ENCODE results near the gene FOXD4L3. TPM values are rescaled to one million over a fixed set of nuclear protein-coding genes. Genes with fewer than 3 reads are reported as not detected.
"Not testable (repeated sequence)": the region's sequence is repeated elsewhere in the genome, so short reads cannot be mapped to it uniquely, and the experiment has no call there.

Gene FOXD4L3
- not detected for total RNA-seq

DNA sequence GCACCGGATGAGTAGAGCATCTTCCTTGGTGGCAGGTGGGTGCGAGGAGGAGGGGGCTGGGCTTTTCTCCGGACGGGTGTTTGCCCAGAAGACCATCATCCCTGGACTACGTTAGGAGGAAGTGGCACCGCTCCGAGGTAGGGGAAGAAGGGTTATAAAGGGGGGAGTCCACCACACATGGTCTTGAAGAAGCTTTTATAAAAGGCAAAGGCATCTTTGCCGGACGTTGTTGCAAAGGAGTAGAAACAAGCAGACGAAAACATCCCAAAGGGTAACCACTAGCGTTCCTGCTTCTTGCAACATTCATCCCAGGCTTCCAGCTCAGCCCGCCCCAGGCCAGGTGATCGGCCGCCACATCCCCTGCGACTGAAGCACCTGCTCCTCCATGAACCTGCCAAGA, at the start of gene FOXD4L3:
TSS of gene FOXD4L3 (plus strand) at position 301 of the 400 bp plus-strand sequence. CDS start at position 386, 85 bp downstream.
- ATAC-seq, result not testable (repeated sequence)

DNA sequence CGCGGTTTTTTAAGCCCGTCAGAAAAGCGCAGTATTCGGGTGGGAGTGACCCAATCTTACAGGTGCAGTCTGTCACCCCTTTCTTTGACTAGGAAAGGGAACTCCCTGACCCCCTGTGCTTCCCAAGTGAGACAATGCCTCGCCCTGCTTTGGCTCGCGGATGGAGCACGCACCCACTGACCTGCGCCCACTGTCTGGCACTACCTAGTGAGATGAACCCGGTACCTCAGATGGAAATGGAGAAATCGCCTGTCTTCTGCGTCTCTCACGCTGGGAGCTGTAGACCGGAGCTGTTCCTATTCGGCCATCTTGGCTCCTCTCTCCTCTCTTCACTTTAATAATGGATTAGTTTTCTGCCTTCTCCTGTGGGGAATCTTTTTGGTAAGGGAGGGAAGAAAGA, 21.6 kb upstream of the FOXD4L3 start:
- ATAC-seq, result not testable (repeated sequence)

DNA sequence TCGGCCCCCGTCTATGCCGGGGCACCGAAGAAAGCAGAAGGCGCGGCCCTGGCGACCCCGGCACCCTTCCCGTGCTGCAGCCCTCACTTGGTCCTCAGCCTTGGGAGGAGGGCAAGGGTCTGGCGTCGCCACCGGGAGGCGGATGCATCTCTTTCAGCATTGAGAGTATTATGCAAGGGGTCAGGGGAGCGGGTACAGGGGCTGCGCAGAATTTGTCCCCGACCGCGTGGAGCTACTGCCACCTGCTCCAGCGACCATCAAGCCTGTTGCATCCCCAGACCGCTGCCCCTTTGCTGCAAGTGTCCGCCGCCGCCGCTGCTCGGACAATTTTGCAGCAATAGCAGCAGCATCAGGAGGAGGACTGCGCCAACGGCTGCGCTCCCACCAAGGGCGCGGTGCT, 1.1 kb downstream of the FOXD4L3 start:
- ATAC-seq, result not testable (repeated sequence)

DNA sequence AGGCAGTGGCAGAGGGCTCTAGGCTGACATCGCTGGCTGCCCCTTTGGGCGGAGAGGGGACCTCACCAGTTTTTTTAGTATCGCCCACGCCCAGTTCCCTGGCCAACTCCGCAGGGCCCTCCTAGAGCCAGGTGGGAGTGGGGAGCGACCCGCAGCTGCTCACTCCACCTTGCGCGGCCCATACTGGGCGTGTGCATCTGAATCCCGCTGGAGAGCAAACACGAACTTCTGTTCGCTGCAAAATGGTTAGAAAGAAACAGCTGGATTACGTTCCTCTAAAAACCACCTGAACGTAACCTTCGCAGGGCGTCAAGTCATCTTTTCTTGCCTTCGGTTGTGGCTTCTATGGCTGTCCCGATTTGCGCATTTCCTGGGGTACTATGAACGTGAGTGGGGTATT, 1.5 kb downstream of the FOXD4L3 start:
- not testable (repeated sequence) for ATAC-seq

DNA sequence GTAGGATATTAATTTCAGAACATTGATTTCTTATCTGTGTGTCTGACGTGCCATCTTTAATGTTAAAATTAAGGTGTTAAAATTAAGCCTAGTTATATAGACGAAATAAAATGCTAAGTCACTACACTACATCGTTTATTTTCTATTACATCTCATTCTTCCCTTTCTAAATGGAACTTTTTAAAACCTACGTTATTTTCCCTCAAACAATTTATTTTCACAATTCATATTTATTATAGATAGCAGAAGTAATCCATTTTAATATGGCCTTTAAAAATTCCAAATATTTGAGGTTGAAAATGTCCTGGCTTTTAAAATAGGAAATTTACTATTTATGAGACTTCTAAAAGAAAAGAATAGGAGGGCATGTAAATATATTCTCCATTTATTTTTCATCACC, 2.1 kb downstream of the FOXD4L3 start:
- not testable (repeated sequence) for ATAC-seq

DNA sequence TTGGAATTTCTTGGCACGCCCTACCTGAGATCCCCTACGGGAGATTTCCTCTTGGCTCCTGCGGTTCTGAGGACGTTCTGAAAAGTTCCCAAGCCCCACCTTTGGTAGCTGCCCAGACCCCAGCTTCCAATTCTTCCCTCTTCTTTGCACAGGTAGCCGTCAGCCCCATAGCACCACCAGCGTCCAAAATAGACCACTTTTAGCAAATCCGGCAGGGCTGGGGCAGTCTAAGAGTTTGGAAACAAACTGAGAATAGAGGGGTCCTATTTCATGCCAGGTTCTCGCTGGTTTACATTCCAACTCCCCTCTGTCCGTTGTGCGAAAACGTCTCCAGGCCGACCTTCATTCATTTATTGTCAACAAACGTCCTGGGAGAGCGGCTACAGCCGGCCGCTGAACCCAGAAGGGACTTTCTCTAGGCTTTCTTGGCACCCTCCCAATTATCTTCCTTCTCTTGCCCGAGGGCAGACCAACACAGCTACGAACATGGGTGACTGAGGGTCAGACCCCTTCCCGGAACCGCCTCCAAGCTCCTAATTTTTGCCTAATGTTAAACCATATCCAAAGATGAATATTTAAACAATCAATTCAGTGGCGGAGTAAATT, 3.1 kb downstream of the FOXD4L3 start:
- ATAC-seq, result not testable (repeated sequence)

DNA sequence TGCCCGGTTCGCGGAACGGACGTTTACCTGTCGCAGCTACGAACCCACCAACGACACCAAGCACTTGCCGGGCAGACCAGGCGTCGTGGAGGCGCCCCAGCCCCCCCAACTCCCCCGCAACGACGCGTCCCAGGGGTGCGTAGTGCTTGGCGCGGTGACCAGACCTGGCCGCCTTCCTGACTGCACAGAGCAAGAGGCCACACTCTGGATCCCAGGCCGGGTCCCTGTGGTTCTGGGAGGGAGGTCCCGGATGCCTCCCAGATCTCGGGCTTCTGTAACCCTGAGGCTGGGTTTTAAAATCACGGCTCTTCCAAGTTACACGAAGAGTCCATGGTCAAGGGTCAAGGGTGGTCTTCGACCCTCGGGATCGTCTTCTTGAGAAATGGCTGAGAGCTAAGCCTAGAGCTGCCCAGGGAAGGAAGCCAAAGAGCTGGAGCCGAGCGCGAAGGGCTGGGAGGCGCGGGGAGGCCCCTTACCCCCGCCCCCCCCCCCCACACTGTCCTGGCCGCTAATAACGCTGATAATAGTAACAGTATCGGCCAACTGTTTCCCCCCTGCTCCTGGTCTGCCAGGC, 3.8 kb downstream of the FOXD4L3 start:
- peak; percentile 36 for ATAC-seq

DNA sequence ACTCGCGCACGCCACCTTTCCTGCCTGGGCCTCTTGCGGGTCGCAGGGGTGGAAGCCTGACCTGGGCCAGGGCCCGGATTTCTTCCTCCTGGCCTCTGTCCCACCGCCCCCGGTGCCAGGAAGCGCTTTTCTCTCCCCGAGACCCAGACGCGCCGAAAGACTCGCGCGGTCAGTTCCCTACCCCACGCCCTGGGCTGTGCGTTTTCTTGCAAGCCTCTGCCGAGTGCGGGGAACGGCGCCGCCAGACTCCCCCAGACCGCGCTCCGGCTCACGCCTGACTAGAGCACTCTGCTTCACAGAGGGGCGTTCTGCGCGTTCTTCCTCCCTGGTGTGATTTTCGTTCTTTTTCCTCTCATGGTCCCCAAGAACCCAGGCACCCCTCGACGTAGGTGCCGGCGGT, 4.5 kb downstream of the FOXD4L3 start:
- ATAC-seq, result peak; percentile 50

DNA sequence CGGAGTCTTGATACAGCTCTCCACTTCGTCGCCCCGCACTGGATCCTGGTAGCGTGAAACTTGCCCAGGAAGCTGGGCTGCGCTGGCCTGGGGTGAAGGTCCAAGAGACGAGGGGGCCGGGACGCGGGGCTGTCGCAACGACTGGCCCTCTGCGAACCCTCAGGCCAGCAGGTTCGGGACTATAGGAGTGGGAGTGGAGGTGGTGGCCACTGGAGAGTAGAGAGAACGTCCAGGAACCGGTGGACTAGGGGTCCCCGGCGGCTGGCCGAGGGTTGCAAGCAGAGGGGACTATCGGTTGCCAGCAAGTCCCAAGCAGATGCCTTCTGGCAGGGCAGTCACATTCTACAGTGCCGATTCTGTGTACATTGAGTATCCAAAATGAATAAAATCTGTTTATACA, 5.0 kb downstream of the FOXD4L3 start:
- ATAC-seq, result peak; percentile 40

DNA sequence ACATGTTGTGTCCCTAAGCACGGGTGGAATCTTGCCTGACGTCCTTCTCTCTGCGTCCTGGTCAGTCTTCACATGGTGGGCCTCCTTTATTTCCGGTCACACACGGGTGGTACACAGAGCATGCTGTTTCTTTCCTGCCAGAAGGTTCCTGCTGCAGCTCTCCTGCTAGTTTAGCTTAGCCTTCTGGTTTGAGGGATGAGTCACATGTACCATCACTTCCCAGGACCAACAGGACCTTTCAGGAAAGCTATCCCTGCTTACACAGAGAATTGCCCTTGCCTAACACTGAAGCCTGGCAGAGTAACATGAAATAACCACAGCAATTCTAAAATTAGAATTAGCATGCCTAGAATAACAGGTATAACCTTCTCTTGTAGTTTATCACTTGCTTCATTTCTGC, 8.5 kb downstream of the FOXD4L3 start:
- ATAC-seq, result not testable (repeated sequence)

DNA sequence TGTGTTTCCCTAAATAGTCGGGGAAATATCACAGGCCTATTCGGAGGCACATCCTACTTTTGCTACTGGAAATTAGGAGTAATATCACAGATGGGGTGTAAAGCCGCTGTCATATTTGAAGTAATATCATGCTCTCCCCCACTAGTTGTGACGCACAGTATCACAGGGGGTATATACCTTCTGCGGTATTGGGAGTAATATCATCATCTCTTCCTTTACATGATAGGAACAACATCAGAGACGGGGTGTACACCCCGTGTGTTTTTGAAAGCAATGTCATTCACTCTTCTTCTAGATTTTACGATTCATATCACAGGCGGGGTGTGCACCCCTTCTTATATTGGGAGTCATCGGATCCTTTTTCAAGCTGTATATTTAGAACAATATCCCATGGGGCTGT, 15.5 kb downstream of the FOXD4L3 start:
- ATAC-seq, result not testable (repeated sequence)

DNA sequence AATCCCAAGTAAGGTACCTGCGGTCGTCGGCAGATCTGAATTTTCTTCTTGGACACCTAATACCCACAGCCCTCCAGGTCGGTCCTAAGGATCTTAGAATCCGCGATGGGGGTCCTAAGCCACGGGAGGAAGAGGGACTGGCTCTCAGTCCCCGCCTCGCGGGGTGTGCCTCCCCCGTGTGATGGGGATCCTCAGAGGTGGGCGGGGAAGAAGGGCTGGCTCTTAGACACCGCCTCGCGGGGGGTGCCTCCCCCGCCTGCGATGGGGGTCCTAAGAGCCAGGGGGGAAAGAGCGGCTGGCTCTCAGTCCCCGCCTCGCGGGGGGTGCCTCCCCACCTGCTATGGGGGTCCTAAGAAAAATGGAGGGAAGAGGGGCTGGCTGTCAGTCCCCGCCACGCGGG, 21.1 kb downstream of the FOXD4L3 start:
- not testable (repeated sequence) for ATAC-seq

DNA sequence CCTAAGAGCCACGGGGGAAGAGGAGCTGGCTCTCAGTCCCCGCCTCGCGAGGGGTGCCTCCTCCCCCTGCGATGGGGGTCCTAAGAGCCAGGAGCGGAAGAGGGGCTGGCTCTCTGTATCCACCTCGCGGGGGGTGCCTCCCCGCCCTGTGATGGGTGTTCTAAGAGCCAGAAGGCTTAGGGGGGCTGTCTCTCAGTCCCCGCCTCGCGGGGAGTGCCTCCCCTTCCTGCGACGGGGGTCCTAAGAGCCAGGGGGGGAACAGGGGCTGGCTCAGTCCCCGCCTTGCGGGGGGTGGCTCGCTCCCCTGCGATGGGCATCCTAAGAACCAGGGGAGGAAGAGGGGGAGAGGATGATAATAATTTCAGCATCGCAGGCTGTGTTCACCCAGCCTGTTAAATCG, 21.9 kb downstream of the FOXD4L3 start:
- ATAC-seq, result not testable (repeated sequence)

DNA sequence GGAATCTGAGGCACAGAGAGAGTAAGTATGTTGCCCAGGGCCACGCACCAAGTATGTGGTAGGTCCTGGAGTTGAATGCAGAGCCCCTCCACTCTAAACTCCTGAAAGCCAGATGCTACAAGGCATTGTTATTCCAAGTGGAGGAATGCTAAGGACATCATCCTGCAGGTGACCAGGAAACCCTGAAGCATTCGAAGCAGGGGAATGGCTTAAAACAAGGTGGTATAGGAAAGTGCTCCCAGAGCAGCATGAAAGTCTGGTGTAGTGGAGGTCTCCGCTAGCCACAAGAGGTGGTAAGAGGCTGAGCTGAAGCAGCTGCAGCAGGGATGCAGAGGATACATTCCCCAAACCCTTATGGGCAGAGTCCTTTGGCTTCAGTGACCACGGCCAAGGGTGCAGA, 26.4 kb downstream of the FOXD4L3 start:
- ATAC-seq, result not testable (repeated sequence)

DNA sequence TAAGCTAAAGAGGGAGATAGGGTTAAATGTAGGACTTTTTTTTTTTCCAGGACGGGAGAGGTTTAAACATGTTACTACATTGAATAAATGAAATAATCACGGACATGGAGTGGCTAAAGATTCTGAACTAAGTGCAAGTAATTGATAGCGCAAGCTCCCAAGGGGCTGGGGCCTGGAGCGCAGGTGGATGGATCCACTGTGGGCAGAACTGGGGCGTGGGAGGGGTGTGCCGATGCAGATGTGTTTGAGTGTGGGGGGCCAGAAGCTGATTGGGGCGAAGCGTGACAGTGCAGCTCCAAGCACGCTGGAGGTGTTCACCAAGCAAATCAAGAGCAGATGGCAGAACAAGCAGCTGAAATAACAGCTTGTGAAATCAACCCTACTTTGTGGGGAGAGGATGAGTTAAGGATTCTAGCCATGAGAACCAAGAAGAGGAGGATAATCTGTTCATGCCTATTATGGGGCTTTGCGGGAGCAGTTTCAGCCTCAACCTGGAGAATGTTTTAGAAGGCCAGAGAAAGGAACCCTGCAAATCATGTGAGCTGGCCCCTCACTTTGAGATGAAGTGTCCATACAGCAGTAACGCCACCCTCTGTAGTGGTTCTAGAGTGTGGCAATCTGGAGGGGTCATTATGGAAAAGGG, 28.0 kb downstream of the FOXD4L3 start:
- not testable (repeated sequence) for ATAC-seq

DNA sequence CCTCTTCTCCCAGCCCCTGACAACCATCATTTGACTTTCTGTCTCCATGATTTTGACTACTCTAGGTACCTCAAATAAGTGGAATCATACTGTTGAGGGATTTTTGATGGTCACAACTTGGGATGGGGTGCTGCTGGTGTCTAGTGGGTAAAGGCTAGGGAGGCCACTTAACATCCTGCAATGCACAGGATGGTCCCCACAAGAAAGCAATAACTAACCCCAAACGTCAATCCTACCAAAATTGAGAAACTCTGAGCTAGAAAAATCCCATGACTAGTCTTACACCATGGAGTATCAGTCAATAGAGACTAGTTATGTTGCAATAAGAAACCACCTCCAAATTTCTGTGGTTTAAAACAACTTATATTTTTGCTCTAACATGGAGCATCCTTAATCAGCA, 29.5 kb downstream of the FOXD4L3 start:
- ATAC-seq, result not testable (repeated sequence)

DNA sequence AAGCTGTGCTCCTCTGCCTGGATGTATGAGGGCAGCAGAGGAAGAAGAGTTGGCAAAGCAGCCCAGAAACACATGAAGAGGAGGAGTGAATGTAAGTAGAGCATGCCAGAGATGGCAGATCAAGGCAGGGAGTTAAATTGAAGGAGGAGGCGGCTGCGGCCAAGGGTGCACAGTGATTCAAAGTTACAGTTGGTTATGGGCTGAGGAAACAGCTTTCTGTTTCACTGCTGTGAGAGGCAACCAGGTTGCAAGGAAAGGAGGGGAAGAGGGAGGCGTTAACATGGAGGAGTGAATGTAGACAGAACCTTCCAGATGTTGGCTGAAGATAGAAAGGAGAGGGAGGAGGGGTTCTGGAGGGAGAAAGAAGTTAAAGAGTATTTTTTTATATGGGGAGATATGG, 33.3 kb downstream of the FOXD4L3 start:
- not testable (repeated sequence) for ATAC-seq

DNA sequence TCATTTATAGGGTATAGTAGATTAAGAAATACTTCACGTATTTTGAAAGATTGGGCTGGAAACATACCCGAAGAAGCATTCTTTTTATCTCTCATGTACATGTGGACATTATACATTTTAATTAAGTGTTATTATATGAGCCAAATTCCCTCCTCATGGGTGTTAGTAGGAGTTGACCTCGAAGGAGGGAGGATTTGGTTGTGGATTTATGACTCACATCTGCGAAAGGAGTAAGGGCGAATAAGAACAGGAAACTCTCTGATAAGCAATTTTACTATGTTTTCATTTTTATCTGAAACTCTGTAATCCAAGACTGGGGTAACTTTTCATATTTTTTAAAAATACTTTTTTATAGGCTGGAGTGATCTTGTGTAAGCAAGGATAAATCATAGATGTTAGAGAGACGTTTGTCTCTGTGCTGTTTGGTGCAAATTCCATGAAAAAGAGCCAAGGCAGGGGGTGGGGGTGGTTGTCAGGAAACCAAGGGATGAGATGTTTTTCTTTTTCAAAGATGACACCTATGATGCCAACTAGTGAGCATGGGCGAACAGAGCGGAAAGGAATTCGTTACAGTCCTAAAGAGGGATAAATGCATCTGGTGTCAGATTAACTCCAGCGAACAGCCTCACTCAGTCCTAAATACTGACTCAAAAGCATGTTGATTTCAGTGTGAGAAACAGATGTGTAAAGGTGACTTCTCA, 34.1 kb downstream of the FOXD4L3 start:
- not testable (repeated sequence) for ATAC-seq

DNA sequence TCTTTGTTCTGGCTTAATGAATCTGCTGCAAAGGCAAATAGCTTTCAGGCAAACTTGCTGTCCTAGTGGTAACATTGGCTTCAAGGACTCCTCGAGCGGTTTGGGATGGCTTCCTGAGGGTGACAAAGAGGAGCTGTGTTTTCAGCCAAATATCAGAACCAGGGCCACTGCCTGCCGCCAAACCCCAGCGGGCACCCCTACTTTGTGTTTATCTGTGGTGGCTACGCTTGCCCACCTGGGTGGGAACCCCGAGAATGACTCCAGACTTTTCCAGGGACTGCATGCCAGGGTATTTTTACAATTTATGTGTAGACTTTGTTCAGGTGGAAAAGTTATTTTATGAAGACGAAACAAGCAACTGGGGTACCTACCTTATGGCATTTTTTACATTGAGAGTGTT, 35.3 kb downstream of the FOXD4L3 start:
- not testable (repeated sequence) for ATAC-seq

DNA sequence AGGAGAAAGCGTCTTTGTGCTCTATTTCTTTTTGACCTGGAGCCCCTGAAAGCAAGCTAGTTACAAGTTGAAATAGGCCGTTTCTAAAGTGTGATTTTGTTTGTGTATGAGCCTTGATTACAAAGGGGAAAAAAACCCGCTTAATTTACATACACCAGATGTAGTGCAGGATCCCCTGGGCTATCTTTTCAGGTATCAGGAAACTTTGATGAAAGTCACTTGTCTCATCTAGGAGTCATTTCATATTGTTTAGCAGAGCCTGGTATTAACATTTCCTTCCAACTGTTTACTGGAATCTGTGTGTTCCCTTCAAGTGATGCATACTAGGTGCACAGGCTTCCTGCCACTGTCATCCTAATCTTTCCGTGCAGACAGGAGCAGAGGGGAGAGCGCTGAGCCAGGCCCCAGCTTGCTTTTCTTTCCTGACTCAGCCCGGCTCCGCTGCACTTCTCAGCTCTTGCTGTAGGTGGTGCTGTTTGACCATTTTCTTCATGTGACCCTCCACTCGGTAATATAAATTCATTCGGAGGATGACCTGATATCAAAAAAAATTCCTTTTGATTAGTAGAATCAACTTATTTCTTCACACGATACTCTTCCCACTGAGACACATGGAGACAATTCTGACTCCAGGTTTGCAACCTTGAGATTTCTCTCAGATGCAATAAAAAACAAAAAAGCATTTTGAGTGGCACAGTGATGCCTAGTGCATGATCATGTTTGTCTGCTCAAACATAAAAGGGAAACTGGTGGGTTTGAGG, 39.8 kb downstream of the FOXD4L3 start:
- ATAC-seq, result peak; percentile 89

DNA sequence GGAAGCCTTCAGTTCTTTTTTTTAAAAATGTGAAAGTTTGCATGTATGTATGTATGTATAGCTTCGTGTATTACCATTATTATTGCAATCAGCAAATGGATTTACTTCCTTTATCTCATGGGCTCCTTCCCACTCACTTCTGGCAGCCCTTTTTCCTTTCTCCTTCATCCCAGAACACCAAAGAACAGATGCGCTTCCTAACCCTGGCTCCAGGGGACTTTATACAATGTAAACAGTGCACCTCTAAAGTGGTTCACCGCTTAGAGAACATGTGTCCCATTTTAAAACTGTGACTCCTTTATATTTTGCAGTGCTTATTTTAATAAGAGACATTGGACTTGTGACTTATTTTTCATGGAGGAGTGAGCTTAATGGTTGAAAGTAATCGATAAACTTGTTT, 40.6 kb downstream of the FOXD4L3 start:
- not testable (repeated sequence) for ATAC-seq

DNA sequence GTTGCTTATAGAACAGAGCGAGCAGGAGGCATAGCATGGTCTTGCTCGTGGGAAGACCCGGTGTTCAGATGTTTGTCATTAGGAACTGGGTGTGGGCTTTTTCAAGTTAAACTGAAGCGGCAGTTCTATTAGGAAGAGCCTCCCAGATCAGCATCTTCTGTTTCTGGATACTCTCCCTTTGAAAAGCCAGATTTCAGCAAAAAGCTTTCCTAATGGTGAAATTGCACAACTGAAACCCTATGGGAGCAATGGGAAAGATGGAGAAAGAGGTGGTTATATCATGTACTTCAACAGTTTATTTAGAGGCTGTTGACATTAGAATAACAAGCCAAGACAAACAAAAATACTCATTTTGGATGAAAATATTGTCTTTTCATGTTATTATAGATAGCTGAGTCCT, 41.3 kb downstream of the FOXD4L3 start:
- ATAC-seq, result not testable (repeated sequence)

DNA sequence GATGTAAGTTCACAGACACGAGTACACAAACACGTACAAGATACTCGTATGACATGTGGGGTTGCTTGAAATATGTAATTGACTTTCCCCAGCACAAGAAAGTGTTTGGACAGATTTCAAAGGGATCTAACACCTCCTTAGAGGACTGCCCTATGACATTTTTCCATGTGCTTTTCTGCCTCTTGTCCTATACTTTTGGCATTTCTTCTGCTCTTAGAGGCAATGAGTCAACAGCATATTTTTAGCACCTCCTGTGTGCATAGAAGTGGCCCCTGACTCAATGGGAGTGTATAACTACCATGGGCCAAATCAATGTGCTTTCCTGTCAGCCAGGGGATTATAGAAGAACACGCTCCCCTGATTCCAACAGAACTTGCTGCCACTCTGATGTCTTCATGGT, 49.0 kb downstream of the FOXD4L3 start:
- ATAC-seq, result not testable (repeated sequence)
